GM19193 (cell line): ENCODE results near the gene PFKFB2.

Experiments
- POLR2A ChIP-seq: IDR thresholded peaks from 4 replicates; pipeline ENCODE4 v1.6.1; 2011; ENCODE audit not compliant: insufficient read depth, insufficient read length; ENCODE audit errors: extremely low read depth

Gene PFKFB2

GRCh38 chr1:207028884-207029650, 24.0 kb upstream of the PFKFB2 start:
- TF ChIP-seq POLR2A, result no peak

- TF ChIP-seq POLR2A, result no peak
Observed at GRCh38 chr1:207029701-207030521, 23.2 kb upstream of the PFKFB2 start.

GRCh38 chr1:207030522-207031009, 22.5 kb upstream of the PFKFB2 start:
- no peak for TF ChIP-seq POLR2A

GRCh38 chr1:207031016-207031415, 22.1 kb upstream of the PFKFB2 start:
- TF ChIP-seq POLR2A, result no peak

- TF ChIP-seq POLR2A, result no peak
Observed at GRCh38 chr1:207031632-207032264, 21.3 kb upstream of the PFKFB2 start.

- TF ChIP-seq POLR2A, result no peak
Observed at GRCh38 chr1:207032528-207033017, 20.5 kb upstream of the PFKFB2 start, which contains the start of gene C1orf116. Gene C1orf116 (minus strand): TSS chr1:207032756. CDS start chr1:207027598, 5,158 bp downstream.

- TF ChIP-seq POLR2A, result no peak
Observed at GRCh38 chr1:207033302-207033701, 19.8 kb upstream of the PFKFB2 start.

- TF ChIP-seq POLR2A, result no peak
Observed at GRCh38 chr1:207034208-207034607, 18.9 kb upstream of the PFKFB2 start.

GRCh38 chr1:207034998-207035397, 18.1 kb upstream of the PFKFB2 start:
- no peak for TF ChIP-seq POLR2A

- no peak for TF ChIP-seq POLR2A
Observed at GRCh38 chr1:207035877-207036551, 17.1 kb upstream of the PFKFB2 start.

- TF ChIP-seq POLR2A, result no peak
Observed at GRCh38 chr1:207036865-207037264, 16.2 kb upstream of the PFKFB2 start.

- no peak for TF ChIP-seq POLR2A
Observed at GRCh38 chr1:207039380-207040180, 13.5 kb upstream of the PFKFB2 start.

- TF ChIP-seq POLR2A, result no peak
Observed at GRCh38 chr1:207040181-207040533, 12.9 kb upstream of the PFKFB2 start.

GRCh38 chr1:207045453-207045852, 7.6 kb upstream of the PFKFB2 start:
- TF ChIP-seq POLR2A, result no peak

- TF ChIP-seq POLR2A, result no peak
Observed at GRCh38 chr1:207047505-207047904, 5.6 kb upstream of the PFKFB2 start.

- no peak for TF ChIP-seq POLR2A
Observed at GRCh38 chr1:207048041-207048440, 5.0 kb upstream of the PFKFB2 start.
